ENCODE data around the gene TMEM59L. TPM values are rescaled to one million over a fixed set of nuclear protein-coding genes. Genes with fewer than 3 reads are reported as not detected.

TMEM59L gene
- total and polyA plus RNA-seq, 9 of the 15 experiments (the other 6 are each of a cell fraction or from before 2014, with no cell fraction given): 0.37 TPM; not detected in 8

- TF ChIP-seq SRSF3 (IDR thresholded peaks at IDR 0.05; ENCODE audit: insufficient read depth, low read length): no peak
- no peak for TF ChIP-seq EWSR1 (IDR thresholded peaks at IDR 0.05; ENCODE audit: borderline replicate concordance, low read depth, partially characterized antibody)
- no peak for TF ChIP-seq ZNF644 (tag; IDR thresholded peaks at IDR 0.05; ENCODE audit: low read depth)
- no peak for TF ChIP-seq CUX1 (CRISPR knock-in tag; IDR thresholded peaks at IDR 0.05)
- no peak for TF ChIP-seq PHTF2 (CRISPR knock-in tag; IDR thresholded peaks at IDR 0.05)
- TF ChIP-seq MIER1 (IDR thresholded peaks at IDR 0.05; ENCODE audit: low read depth): no peak
- TF ChIP-seq SRSF1 (IDR thresholded peaks at IDR 0.05; ENCODE audit: low read depth, low read length): no peak
Measured at GRCh38 chr19:18658366-18658855, 45.7 kb downstream of the TMEM59L start (continued).
